Small intestine (tissue), 7 donors: Measurements from ENCODE around the gene TSSK2. TPM values are rescaled to one million over a fixed set of nuclear protein-coding genes. Genes with fewer than 3 reads are reported as not detected.

ENCODE experiments used
- DNase-seq, 2 donors: peaks; one replicate each; pipeline versions ENCODE4 v3.0.0 to v3.0.0-alpha.2; 2013
- FAIRE-seq: peaks from 2 replicates; lab custom pipeline; 2012; peaks lifted over from hg19 to GRCh38; lab: Jason Lieb, UNC
- H3K27ac ChIP-seq, 3 donors: one replicate each; pipeline ENCODE4 v1.5.1; 2013; ENCODE audit warnings: low read length in 2 of 3, mild to moderate bottlenecking in 2 of 3, control low read depth in 1 of 3, inconsistent platforms in 1 of 3, low read depth in 1 of 3, moderate library complexity in 1 of 3
- H3K27me3 ChIP-seq, 3 donors: one replicate each; pipeline ENCODE4 v1.6.1; 2013; ENCODE audit warnings: low read length in 3 of 3, inconsistent platforms in 1 of 3; ENCODE audit not compliant: control insufficient read depth in 3 of 3, insufficient read depth in 3 of 3
- H3K36me3 ChIP-seq, 3 donors: one replicate each; pipeline ENCODE4 v1.6.1; 2013; ENCODE audit warnings: low read length in 3 of 3, inconsistent platforms in 1 of 3, low read depth in 1 of 3, mild to moderate bottlenecking in 1 of 3, moderate library complexity in 1 of 3; ENCODE audit not compliant: control insufficient read depth in 3 of 3, insufficient read depth in 2 of 3
- H3K4me1 ChIP-seq, 3 donors: one replicate each; pipeline ENCODE4 v1.6.1; 2013; ENCODE audit warnings: low read length in 2 of 3, inconsistent platforms in 1 of 3, low read depth in 1 of 3, mild to moderate bottlenecking in 1 of 3, moderate library complexity in 1 of 3; ENCODE audit not compliant: control insufficient read depth in 3 of 3, insufficient read depth in 2 of 3
- H3K4me3 ChIP-seq, 3 donors: one replicate each; pipeline ENCODE4 v1.5.1; 2013; ENCODE audit warnings: low read length in 3 of 3, control low read depth in 1 of 3, inconsistent platforms in 1 of 3, low read depth in 1 of 3, mild to moderate bottlenecking in 1 of 3, moderate library complexity in 1 of 3
- H3K9me3 ChIP-seq, 2 donors: one replicate each; pipeline ENCODE4 v1.6.1; 2013; ENCODE audit warnings: low read depth in 1 of 2, low read length in 1 of 2; ENCODE audit not compliant: control insufficient read depth in 2 of 2, insufficient read depth in 1 of 2
- WGBS, 3 donors: extraction: QIAGEN DNeasy Blood & Tissue Kit; methylation state at CpG; one replicate each; pipeline ENCODE4 v1.1.7; 2013; 5-methylcytosine and 5-hydroxymethylcytosine counted together
- polyA plus RNA-seq, 4 donors: library from polyadenylated mRNA; stranded (reverse) in 3 of 4; unstranded in 1 of 4; fragments of 200-250 nt in 3 of 4; fragments of 120-200 nt in 1 of 4; gene quantifications; one replicate each; pipeline versions ENCODE4 v1.2.1 to v1.2.3, GENCODE V29; 2013
- donor health status: healthy with polysubstance abuse.
- donor health status: control.
- donor health status: control.
- donor health status: Bipolar disorder and iron deficiency.
- donor health status: healthy.

TSSK2 gene
- polyA plus RNA-seq, 4 donors, result 0.04 TPM; not detected in 3

- DNase-seq (no peak), FAIRE-seq (no peak)
- WGBS, 3 donors, result 60 to 73% (median 68%) methylated on average over 6 to 7 of the region's 7 CpGs
- Histone ChIP-seq H3K9me3 (no peaks in the 10 kb centered on the region), H3K36me3 (peaks cover 0 to 50% (median 0%) of the 10 kb centered on the region in 3 donors), H3K27ac (peak overlapping the region in 2 of 3 donors; percentile 4 to 11), H3K4me3 (no peak overlapping the region), H3K4me1 (peaks cover 10 to 66% (median 15%) of the 10 kb centered on the region in 3 donors), H3K27me3 (peaks cover 0 to 6% (median 0%) of the 10 kb centered on the region in 3 donors)
Observed at GRCh38 chr22:19175026-19175601, 44.0 kb downstream of the TSSK2 start.

GRCh38 chr22:19175602-19176174 is 44.6 kb downstream of the TSSK2 start:
- no peak for FAIRE-seq
- Histone ChIP-seq H3K4me1 (peaks cover 10 to 62% (median 15%) of the 10 kb centered on the region in 3 donors), H3K27me3 (peaks cover 0 to under 1% (median 0%) of the 10 kb centered on the region in 3 donors), H3K27ac (no peak overlapping the region), H3K9me3 (no peaks in the 10 kb centered on the region), H3K36me3 (peaks cover 0 to 50% (median 0%) of the 10 kb centered on the region in 3 donors), H3K4me3 (no peak overlapping the region)
- 63 to 74% (median 67%) methylated on average over 19 to 21 of the region's 21 CpGs for WGBS, 3 donors
- DNase-seq, result peak in 1 of 2 donors; percentile 10

GRCh38 chr22:19176175-19176643 is 45.1 kb downstream of the TSSK2 start:
- Histone ChIP-seq H3K9me3 (no peaks in the 10 kb centered on the region), H3K36me3 (peaks cover 0 to 50% (median 0%) of the 10 kb centered on the region in 3 donors), H3K4me1 (peaks cover 10 to 59% (median 15%) of the 10 kb centered on the region in 3 donors), H3K4me3 (peak overlapping the region in 1 of 3 donors; percentile 61), H3K27me3 (no peaks in the 10 kb centered on the region), H3K27ac (no peak overlapping the region)
- 69 to 79% (median 76%) methylated on average over 10 to 12 of the region's 12 CpGs for WGBS, 3 donors
- DNase-seq (peak in 1 of 2 donors; percentile 6), FAIRE-seq (no peak)

GRCh38 chr22:19176732-19177131 is 45.6 kb downstream of the TSSK2 start:
- H3K27me3 ChIP-seq, result no peaks in the 10 kb centered on the region
- H3K9me3 ChIP-seq, result no peaks in the 10 kb centered on the region
- FAIRE-seq (no peak), DNase-seq (peak in 1 of 2 donors; percentile 5)
- H3K36me3 ChIP-seq, result peaks cover 0 to 50% (median 0%) of the 10 kb centered on the region in 3 donors
- H3K4me1 ChIP-seq, result peaks cover 10 to 59% (median 15%) of the 10 kb centered on the region in 3 donors
- peak overlapping the region in 2 of 3 donors; percentile 53 to 94 for H3K27ac ChIP-seq
- 70 to 77% (median 75%) methylated on average over 12 of the region's 12 CpGs for WGBS, 3 donors
- H3K4me3 ChIP-seq, result peak overlapping the region in 2 of 3 donors; percentile 61 to 92

- 14 to 26% (median 24%) methylated on average over 45 to 55 of the region's 55 CpGs for WGBS, 3 donors
- Histone ChIP-seq H3K27ac (peak overlapping the region; percentile 91 to 98 (median 94)), H3K36me3 (peaks cover 0 to 50% (median 0%) of the 10 kb centered on the region in 3 donors), H3K27me3 (no peaks in the 10 kb centered on the region), H3K9me3 (no peaks in the 10 kb centered on the region), H3K4me1 (peaks cover 7 to 57% (median 13%) of the 10 kb centered on the region in 3 donors), H3K4me3 (peak overlapping the region; percentile 61 to 92 (median 80))
- DNase-seq (peak; percentile 36 to 58), FAIRE-seq (no peak)
Observed at GRCh38 chr22:19177164-19178064, 46.3 kb downstream of the TSSK2 start.

DNA sequence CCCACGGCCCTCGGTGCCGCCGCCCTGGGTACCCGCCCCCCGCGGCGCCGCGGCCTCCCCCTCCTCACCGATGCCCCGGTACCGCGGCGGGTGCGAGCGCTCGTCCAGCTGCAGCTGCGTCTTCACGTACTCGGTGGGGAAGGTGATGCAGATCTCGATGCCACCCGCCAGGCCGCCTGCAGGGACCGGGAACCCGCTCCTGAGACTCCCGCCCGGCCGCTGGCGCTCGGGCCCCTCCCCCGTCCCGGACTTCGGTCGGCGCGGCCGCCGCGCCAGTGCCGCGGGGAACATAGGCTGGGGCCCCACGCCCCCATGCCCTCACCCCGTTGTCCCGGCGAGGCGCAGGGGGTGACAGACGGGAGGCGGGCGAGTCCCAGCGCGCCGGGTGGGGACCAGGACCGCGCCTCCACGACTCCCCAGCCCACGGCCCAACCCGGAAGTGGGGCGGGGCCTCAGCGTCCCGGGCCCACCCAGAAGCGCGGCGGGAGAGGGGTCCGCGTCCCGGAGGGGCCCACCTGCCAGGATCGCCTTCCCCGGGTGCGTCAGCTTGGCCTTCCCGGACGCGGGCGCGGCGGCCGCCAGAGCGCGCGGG is 47.1 kb downstream of the TSSK2 start:
- FAIRE-seq (no peak), DNase-seq (peak; percentile 79 to 92)
- Histone ChIP-seq H3K9me3 (no peaks in the 10 kb centered on the region), H3K4me1 (peaks cover 3 to 49% (median 9%) of the 10 kb centered on the region in 3 donors), H3K27me3 (no peaks in the 10 kb centered on the region), H3K27ac (peak overlapping the region; percentile 91 to 98 (median 94)), H3K36me3 (peaks cover 0 to 45% (median 0%) of the 10 kb centered on the region in 3 donors), H3K4me3 (peak overlapping the region; percentile 61 to 92 (median 80))
- WGBS, 3 donors, result 0 to 1% (median 1%) methylated on average over 50 to 80 of the region's 80 CpGs

DNA sequence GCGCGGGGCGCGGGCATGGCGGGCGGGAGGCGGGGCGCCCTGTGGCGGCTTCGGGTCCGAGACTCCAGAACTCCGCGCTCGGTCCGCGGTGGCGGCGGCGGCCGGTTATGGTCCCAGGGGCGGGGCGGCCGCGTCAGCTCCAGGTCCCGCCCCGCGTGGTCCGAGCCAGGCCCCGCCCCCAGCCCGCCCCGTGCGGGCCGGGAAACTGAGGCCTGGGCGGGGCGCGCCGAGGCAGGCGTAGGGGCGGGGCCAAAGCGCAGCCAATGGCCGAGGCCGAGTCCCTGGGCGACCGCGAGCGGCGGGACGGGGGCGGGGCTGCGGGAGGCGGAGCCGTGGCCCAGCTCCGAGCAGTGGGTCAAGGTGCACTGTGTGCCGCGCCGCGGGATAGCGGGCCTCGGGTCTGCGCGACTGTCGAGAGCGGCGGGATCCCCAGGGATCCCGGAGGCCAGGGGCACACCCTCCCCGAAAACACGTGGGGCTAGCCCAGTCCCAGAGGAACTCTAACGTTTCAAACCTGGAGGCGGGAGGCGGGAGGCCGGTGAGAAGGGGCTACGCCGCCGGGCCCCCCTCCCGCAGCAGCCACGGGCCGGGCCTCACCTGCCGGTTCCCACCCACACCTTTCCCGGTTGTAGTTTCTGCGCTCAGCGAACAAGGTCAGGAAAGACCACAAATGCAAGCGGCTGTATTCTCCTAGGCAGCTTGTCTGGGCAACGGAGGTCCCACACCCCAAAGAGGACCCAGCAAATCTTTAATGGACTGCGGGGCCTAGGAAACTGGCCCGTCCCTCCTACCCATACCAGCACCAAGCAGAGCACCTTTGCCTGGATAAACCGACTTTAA is 47.8 kb downstream of the TSSK2 start, which contains the start of gene SLC25A1:
Gene SLC25A1 (minus strand): TSS at position 80 of the 840 bp plus-strand sequence. CDS start 63 bp downstream, at position 17.
- Histone ChIP-seq H3K4me1 (peaks cover 3 to 42% (median 3%) of the 10 kb centered on the region in 3 donors), H3K36me3 (peaks cover 0 to 38% (median 0%) of the 10 kb centered on the region in 3 donors), H3K9me3 (no peaks in the 10 kb centered on the region), H3K4me3 (peak within 1 kb of the TSS; percentile 80 to 92 (median 80)), H3K27ac (peak within 1 kb of the TSS; percentile 91 to 100 (median 98)), H3K27me3 (no peaks in the 10 kb centered on the region)
- 0 to 1% (median 1%) methylated on average over 62 to 86 of the region's 86 CpGs for WGBS, 3 donors
- peak; percentile 94 to 97 for DNase-seq
- FAIRE-seq, result no peak
